GM06990 (cell line): ENCODE data around the gene PRND.
"Not testable (repeated sequence)": the region's sequence is repeated elsewhere in the genome, so short reads cannot be mapped to it uniquely, and the experiment has no call there.

Experiments
- DNase-seq: peaks from one replicate; pipeline ENCODE4 v3.0.0-alpha.2; 2011; ENCODE audit not compliant: insufficient read length; ENCODE audit errors: extremely low read depth
- H3K27me3 ChIP-seq: replicated peaks from 2 replicates; pipeline ENCODE4 v1.6.0; 2011; ENCODE audit warnings: low read length; ENCODE audit not compliant: control insufficient read depth, insufficient read depth
- H3K36me3 ChIP-seq: 2 replicates; pipeline ENCODE4 v1.5.1; 2011; ENCODE audit warnings: low read length; ENCODE audit not compliant: control insufficient read depth, insufficient read depth
- H3K4me3 ChIP-seq: replicated peaks from 2 replicates; pipeline ENCODE4 v1.5.1; 2011; ENCODE audit warnings: low read depth, mild to moderate bottlenecking, control low read depth, low read length
- TF ChIP-seq, protein P1 (sequence below): IDR thresholded peaks from 2 replicates; pipeline ENCODE4 v1.5.1; 2011; ENCODE audit warnings: low read length, control low read depth, mild to moderate bottlenecking, inconsistent platforms; ENCODE audit not compliant: insufficient read depth, poor library complexity, severe bottlenecking

The PRND gene

DNA sequence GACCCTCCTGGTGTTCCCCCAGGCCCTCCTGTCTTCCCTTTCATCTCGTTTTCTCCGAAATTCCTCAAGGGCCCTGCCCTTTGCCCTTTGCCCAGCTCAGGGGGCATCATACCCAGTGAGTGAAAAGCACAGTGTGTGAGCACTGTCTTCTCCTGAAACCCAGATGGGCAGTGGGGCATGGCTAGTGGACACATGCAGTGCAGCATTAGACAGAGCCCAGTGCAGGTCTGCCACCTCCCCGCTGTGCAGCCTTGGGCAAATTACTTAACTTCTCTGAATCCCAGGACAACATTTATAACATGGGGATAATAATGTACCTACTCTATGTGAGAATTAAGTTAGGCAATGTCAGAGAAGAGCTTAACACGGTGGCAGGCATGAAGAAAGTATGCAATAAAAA is 1.3 kb downstream of the PRND start:
- H3K4me3 ChIP-seq = no peak overlapping the region
- no peak for DNase-seq
- no peaks in the 10 kb centered on the region for H3K36me3 ChIP-seq
- TF ChIP-seq, protein P1, sequence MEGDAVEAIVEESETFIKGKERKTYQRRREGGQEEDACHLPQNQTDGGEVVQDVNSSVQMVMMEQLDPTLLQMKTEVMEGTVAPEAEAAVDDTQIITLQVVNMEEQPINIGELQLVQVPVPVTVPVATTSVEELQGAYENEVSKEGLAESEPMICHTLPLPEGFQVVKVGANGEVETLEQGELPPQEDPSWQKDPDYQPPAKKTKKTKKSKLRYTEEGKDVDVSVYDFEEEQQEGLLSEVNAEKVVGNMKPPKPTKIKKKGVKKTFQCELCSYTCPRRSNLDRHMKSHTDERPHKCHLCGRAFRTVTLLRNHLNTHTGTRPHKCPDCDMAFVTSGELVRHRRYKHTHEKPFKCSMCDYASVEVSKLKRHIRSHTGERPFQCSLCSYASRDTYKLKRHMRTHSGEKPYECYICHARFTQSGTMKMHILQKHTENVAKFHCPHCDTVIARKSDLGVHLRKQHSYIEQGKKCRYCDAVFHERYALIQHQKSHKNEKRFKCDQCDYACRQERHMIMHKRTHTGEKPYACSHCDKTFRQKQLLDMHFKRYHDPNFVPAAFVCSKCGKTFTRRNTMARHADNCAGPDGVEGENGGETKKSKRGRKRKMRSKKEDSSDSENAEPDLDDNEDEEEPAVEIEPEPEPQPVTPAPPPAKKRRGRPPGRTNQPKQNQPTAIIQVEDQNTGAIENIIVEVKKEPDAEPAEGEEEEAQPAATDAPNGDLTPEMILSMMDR = no peak
- no peaks in the 10 kb centered on the region for H3K27me3 ChIP-seq

GRCh38 chr20:4723553-4723952 is 1.8 kb downstream of the PRND start:
- not testable (repeated sequence) for H3K4me3 ChIP-seq, DNase-seq, H3K27me3 ChIP-seq, H3K36me3 ChIP-seq

- no peak overlapping the region for H3K4me3 ChIP-seq
- DNase-seq = no peak
- no peaks in the 10 kb centered on the region for H3K27me3 ChIP-seq
- TF ChIP-seq, protein P1 = no peak
- H3K36me3 ChIP-seq = no peaks in the 10 kb centered on the region
These were observed 3.0 kb downstream of the PRND start for GRCh38 chr20:4724459-4725262.

- no peak for DNase-seq
- Histone ChIP-seq H3K4me3 (no peak overlapping the region), H3K36me3 (no peaks in the 10 kb centered on the region), H3K27me3 (no peaks in the 10 kb centered on the region)
- TF ChIP-seq, protein P1 = no peak
These were observed 3.5 kb downstream of the PRND start for GRCh38 chr20:4725263-4725550.

- H3K36me3 ChIP-seq = no peaks in the 10 kb centered on the region
- TF ChIP-seq, protein P1 = no peak
- DNase-seq = peak; percentile 56
- no peaks in the 10 kb centered on the region; the same call in 1 of the 2 replicates for H3K27me3 ChIP-seq
- H3K4me3 ChIP-seq = peak overlapping the region; percentile 29; the same call in 1 of the 2 replicates
These were observed 5.1 kb downstream of the PRND start for GRCh38 chr20:4726710-4727397.

- DNase-seq = no peak
- Histone ChIP-seq H3K27me3 (no peaks in the 10 kb centered on the region; the same call in 1 of the 2 replicates), H3K4me3 (no peak overlapping the region), H3K36me3 (no peaks in the 10 kb centered on the region)
- TF ChIP-seq, protein P1 = no peak
These were observed 6.5 kb downstream of the PRND start for GRCh38 chr20:4728120-4728760.
